Measurements from ENCODE around the gene ALCAM.
"Not testable (repeated sequence)": the region's sequence is repeated elsewhere in the genome, so short reads cannot be mapped to it uniquely, and the experiment has no call there.

ALCAM gene

DNA sequence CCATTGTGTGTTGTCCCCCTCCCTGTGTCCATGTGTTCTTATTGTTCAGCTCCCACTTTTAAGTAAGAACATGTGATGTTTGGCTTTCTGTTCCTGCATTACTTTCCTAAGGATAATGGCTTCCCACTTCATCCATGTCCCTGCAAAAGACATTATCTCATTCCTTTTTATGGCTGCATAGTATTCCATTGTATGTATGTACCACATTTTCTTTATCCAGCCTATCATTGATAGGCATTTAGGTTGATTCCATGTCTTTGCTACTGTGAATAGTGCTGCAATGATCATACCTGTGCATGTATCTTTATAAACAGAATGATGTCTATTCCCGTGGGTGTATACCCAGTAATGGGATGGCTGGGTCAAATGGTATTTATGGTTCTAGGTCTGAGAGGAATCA, 23.1 kb downstream of the ALCAM start:
- not testable (repeated sequence) for DNase-seq (ENCODE audit: low read depth)

DNA sequence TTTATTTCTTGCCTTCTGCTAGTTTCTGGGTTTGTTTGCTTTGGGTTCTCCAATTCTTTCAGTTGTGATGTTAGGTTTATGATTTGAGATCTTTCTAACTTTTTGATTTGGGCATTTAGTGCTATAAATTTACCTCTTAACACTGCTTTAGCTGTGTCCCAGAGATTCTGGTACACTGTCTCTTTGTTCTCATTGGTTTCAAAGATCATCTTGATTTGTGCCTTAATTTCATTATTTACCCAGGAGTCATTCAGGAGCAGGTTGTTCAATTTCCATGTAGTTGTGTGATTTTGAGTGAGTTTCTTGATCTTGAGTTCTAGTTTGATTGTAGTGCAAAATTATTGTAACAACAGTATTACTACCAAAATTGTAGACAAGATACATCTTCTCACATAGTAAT, 25.9 kb downstream of the ALCAM start:
- not testable (repeated sequence) for DNase-seq (ENCODE audit: low read depth)

DNA sequence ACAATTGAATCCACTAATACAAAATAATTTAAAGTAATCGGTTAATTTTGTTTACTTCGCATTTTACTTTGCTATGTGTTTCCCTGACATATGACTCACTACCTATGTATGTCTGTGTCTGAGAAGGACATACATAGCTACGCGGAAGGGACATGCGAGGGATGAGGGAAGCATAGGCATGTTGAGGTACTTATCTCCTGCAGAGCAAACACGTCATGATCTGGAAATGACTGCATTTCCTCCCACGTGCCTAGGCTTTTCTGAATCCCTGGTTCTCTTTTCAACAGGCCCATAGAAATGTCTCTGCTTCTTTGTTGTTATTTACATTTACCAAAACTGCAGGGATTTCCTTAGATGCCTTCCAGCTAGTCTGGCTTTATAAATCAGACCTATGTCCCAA, 27.5 kb downstream of the ALCAM start:
- no peak for DNase-seq (ENCODE audit: low read depth)

DNA sequence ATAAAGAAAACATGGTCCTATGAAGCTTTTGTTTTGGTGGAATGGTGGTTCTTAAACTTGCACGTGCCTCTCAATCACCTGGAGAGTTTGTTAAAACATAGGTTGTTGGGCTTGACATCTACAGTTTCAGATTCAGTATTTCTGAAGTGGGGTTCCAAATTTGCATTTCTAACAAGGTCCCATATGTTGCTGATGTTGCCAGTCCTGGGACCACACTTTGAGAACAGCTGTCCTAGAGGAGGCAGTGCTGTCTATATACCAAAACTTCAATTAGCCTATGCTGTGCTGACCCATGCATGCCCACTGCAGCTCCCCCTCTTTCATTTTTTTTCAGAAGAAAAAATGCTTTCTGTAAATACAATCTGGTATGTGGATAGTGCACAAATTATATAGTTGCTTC, 31.3 kb downstream of the ALCAM start:
- DNase-seq (ENCODE audit: low read depth), result no peak

DNA sequence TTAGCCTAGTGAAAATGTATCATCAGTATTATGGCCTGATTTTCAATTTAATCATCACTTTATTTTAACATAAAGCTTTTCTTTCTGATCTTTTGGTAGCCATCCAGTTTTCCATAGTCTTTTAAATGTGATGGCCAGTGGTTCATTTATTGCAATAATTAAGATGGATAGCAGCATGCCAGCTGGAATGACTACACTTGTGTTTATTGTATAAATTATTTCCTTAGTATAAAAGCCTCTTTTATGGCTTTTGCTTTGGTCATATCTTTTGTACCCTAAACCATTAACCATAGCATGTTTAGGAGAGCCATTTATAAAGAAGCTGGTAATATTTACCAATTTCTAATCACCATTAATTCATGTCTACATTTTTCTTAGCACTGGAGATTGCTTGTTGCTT, 31.7 kb downstream of the ALCAM start:
- DNase-seq (ENCODE audit: low read depth), result no peak

DNA sequence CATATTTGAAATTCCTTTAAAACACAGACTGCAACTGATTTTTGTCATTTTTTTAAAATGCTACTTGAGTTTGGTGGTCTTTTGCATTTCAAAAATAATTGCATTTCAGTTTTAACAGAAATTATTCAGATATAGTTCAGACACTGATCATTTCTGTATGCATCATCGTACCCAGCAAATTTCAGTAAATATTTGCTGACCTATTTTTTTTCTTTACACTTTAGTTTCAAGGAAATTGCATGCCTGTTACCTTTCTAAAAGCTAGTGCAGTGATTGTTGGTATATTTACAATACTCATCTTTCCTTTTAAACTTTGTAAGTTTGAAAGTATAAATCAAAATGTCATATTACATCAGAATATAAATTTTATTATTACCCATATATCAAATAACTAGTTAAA, 32.4 kb downstream of the ALCAM start:
- no peak for DNase-seq (ENCODE audit: low read depth)

DNA sequence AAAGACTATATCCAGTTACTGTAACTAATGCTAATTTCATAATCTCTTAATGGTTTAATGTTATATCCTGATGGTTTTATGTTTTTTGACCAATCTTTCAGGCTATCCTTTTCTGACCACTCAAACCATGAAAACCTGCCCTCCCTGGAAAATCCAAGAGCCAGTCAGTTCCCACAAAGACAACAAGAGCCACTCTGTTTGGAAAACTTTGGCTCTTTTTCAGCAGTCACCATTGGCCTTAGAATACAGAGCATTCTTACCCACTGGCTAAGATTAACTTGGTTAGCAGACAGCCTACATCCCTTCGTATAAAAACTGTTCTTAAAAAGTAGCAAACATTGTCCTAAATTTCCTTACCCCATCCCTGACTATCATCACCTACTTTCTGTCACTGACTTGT, 32.9 kb downstream of the ALCAM start:
- no peak for DNase-seq (ENCODE audit: low read depth)

DNA sequence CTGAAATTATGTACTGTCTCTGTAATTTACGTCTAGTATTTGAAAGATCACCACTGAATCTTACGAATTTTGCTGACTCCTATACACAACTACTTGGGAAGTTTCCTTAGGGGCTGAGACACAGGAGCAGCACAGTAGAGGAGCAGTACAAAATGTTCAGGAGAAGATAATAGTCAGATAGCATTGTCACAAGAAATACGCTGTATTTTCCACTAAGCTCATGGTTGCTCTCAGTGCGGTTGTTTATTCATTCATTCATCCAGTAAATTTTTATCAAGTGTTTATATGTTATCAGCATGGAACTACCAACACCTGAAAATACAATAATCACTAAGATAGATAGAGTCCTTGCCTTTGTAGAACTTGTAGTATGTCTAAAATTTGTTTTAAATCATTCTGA, 34.5 kb downstream of the ALCAM start:
- DNase-seq (ENCODE audit: low read depth), result no peak

DNA sequence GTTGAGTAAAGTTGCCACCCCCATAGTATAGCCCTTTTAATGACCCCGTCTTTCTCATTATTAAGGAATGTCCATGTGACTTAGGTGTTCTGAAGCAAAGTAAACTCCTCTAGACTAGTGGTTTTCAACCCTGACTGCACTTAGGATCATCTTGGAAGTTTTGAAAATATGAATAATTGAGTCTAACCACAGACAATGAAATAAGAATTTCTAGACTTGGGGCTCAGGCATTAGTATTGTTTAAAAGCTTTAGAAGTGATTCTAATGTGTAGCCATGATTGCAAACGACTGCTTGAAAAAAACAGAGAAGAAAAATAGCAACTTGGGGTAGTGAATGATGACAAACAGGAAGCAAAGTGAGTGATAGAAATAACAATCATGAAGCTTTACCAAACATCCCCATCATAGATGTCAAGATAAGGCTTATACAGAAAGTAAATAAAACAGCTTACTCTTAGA, 35.0 kb downstream of the ALCAM start:
- no peak for DNase-seq (ENCODE audit: low read depth)

DNA sequence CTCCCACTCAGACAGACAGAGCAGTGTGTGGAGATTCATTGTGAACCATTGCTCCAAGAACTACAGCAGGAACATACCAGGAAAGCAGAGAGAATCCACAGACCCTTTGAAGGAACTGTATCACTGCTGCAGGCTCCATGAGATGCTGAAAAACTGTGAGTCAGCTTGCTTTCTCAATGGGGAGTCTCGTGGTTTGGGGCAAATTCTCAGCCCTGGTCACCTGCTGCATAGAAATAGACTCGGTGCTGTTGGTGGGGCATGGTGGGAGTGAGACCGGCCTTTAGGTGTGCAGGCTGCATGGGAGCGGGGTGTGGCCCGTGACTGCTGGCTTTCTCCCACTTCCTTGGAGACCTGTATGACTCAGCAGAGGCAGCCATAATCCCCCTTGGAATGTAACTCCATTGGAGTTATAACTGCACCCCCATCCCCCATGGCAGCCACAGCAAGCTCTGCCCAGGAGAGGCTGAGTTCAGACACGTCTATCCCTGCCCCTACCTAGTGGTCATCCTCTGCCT, 35.6 kb downstream of the ALCAM start:
- DNase-seq (ENCODE audit: low read depth), result no peak

DNA sequence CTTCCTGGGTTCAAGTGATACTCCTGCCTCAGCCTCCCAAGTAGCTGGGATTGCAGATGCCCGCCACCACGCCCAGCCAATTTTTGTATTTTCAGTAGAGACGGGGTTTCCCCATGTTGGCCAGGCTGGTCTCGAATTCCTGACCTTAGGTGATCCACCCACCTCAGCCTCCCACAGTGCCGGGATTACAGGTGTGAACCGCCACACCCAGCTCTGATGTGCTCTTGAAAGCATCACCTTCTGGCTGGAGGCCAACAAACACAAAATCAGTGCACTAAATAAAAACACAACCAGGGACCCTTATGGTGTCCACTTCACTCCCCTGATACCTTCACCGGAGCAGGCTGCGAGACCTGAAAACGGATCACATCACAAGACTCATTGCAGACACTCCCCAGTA, 36.3 kb downstream of the ALCAM start:
- not testable (repeated sequence) for DNase-seq (ENCODE audit: low read depth)

DNA sequence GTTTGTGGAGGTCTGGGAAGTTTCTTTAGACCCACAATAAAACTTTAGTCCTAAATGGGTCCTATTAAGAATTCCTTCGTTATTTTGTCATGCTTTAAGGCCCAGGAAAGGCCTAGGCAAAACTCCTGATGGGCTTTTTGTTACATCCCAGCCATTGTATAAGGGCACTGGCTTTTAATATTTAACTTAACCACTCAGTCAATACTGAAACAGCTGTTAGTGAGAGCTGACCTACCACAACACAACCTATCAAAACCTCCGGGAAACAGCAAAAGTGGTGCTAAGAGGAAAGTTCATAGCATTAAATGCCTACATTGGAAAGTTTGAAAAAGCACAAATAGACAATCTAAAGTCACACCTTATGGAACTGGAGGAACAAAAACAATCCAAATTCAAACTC, 39.6 kb downstream of the ALCAM start:
- no peak for DNase-seq (ENCODE audit: low read depth)

DNA sequence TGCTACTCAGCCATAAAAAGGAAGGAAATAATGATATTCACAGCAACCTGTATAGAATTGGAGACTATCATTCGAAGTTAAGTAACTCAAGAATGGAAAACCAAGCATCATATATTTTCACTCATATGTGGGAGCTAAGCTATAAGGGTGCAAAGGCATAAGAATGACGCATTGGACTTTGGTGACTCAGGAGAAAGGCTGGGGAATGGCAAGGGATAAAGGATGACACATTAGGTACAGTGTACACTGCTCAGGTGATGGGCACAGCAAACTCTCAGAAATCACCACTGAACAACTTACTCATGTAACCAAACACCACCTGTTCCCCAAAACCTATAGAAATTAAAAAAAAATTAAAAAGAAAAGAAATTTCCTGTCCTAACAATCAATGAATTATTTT, 42.7 kb downstream of the ALCAM start:
- no peak for DNase-seq (ENCODE audit: low read depth)

DNA sequence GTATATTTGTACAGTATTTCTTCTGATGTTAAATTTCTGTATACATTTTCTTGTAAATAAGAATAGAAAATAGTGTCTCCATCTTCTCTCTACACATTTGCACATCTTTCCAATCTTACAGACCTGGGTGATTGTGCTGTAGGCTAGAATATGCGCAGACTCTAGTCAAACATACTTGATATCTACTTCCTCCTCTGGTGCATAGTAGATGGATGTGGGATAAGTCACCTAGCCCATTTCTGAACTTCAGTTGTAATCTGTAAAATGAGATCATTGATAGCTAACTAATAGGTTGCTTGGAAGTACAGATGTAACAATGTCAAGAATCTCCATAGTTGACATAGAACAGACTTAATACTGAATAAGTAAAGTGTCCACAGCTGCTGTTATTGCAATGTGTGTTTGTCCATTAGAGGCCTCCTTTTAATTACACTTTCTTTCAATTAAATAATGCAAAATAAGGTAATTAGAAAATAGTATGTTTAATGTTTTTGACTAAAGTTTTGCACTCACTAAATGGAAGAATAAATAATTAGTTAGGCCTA, 46.7 kb downstream of the ALCAM start:
- no peak for DNase-seq (ENCODE audit: low read depth)

DNA sequence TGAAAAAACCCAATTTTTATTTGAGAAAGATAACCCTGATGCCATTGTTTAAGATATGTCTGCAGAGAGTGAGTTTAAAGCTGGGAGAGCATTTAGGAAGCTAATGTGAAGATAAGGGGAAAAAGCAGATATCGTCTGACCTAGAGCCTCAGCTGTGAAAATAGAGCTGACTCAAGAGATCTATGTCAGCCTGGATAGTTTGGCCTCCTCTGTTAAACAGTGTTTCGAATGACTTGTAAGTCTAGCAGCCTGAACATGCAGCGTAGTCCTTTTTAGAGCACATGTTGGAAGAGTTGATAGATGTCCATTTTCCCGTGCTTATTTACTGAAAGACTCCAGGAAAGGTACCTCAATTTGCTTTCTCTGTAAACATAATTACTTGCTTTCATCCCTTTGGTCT, 48.1 kb downstream of the ALCAM start:
- DNase-seq (ENCODE audit: low read depth), result no peak

DNA sequence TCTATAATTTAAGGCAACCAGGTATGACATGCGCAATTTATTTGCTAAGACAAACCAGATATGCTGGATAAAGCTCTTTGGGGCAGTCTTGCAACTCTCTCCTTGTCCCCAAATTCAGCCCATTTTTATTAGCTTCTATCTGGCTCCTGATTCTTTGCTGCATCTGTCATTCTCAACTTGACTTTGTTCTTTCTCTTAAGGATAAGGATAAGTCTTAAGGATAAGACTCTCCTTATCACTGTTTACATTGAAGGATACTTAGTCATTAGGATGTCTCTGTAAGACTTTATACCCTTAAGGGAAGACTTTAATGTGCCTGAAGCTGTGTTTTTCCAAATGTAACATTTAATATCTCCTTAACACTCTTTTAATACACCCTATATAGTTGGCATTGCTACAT, 49.2 kb downstream of the ALCAM start:
- no peak for DNase-seq (ENCODE audit: low read depth)

DNA sequence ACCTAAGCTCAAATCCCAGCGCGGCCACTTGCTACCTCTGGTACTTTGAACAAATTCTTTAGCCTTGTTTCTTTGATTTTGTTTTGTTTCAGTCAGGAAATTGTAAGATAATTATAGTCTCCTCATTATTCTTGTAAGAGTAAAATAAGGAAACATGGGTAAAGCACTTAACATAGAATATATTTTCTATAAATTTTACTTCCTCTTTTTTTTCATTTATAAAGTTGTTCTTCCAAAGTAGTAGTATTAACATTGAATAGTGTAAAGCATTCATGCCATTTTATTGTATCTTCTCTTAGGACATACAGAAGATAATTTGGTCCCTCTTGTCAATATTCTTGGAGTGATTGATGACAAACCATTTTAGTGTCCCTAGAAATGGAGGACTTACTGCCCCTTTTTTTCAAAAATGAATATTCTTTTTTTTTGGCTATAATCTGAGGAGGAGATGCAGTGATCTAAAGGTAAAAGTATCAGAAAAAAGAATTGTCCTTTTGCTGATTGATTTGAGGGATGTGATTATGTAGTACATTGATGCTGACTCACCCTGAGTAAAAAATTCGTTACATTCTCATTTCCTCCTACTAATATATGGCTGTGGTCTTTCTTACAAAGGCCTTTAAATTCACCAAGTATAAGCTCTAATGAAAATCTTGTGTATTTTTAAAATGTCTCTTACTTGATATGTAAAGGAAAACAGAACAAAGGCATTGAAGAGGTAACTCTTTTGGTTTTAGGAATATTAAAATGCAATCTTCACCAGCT, 51.0 kb downstream of the ALCAM start:
- DNase-seq (ENCODE audit: low read depth), result no peak

DNA sequence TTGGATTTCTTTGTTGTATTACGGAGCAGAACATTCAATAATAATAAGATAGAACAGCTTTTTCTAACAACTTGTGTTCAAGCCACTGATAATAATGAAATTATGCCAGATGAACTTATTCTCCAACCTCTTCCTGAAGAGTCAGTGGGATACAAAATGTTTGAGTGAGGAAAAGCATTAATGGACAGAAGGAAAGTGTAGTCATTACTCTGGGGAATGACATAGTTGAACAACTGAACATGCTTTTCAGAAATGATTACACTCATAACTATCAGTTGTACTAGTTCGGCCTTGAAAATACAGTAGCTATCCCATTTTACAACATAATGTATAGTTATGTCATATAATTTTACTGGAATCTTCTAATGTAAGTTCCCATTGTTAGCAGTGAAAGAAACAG, 55.9 kb downstream of the ALCAM start:
- no peak for DNase-seq (ENCODE audit: low read depth)

DNA sequence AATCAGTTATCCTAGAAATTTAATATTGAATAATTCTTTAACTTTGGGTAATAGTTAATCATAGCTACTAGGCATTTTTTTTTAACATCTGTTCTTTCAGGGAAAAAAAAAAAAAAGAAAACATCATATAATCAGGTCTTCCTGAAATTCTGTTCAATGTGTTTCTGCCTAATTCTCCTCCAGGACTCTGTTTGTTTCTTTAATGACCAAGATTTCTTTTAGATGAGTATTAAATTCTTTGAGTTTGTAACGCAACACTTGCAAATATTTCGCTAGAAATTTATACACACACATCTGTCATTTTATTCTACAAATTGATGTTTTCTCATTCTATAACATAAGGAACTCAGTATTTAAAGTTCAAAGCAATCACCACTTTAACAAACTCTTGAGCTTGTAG, 56.7 kb downstream of the ALCAM start:
- no peak for DNase-seq (ENCODE audit: low read depth)

DNA sequence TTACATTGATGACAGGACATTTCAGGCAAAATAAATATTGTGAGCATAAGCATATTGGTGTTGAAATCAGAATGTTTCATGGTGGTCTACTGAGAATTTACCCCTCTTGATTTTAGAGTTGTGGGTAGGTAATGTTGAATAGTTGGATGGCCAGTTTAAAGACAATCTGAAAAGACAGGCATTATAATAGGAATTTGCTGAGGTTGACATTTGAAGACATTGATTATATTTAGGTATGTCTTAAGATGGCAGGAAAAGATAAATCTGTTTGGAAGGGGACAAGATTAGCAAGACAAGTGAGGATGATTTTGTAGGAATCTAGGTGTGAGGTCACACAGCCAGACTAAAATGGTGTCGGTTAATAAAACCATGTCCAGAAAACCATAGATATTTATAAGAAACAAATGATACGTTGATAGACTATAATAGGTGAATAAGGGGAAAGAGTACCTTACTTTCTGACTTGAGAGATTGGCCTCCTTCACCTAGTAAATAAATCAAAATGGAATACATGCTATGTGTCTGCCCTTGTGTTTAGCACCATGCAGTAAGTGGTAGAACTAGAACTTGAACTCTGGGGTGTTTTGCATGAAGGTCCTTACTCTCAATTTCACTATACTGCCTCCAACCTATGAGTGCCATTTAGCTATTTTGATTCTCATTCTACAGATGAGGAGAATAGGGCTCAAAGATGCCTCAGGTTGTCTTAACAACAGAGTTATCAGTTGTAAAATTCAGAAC, 57.9 kb downstream of the ALCAM start:
- no peak for DNase-seq (ENCODE audit: low read depth)

DNA sequence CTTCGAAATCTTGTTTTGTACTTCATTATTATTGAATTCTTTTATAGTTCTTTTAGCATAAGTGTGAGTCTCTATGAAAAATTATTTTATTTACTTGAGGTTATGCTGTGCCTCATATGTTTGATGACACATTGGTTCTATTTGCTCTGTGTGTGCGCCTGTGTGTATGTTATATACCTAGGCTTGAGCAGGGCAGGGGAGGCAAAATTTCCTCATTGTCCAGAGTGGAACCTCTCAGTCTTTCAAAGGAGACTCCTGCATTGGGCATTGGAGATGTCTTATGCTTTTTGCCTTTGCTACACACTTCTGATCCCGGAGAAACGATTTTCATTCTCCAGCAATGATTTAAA, 58.4 kb downstream of the ALCAM start:
- no peak for DNase-seq (ENCODE audit: low read depth)

DNA sequence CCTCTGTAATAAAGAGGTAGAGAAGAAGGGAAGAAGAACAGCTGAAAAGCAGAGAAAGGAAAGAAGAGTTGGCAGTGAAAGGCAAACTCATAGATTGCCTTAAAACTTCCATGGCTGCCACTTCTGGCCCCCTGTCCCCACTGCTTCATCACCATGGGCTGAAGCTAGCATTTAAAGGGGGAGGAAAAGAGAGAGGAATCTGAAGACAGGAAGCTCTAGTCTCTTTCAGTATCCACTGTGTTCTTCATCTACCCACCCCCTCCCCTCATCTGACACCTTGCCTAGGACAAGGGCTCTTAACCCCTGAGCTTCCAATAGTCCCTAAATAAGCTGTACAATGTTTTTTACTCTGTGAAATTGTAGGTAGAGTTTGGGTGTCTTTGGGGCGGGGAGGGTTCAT, 60.6 kb downstream of the ALCAM start:
- no peak for DNase-seq (ENCODE audit: low read depth)

DNA sequence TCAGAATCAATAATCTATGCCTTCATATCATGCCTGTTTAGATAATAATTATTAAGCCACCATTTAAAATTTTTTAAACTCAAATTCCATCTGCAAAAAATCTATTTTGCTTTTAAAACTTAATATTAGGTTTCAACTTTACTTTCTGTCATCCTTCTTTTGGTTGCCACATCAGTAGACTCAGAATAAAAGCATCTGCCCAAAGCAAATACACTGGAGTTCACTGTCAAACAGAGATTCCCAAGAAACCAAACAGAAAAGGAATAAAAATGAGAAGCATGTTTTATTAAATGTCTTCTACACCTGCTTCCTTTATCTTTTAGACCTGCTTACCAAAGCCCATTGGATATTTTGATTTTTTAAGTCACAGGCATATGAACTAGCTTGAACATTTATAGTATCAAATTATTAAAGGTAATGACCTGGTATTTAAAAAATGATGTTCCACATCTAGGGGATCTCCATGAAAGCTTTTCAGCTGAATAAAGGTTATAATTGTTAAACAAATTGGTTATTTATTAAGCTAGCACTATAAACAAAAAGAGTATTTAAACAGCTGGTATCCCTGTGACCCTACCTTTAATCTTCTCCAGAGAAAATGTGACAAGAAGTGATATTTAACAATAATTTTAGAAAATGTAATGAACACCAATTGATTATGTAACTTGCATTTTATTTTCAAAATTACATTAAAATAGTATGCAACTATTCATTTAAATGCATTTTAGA, 62.5 kb downstream of the ALCAM start:
- DNase-seq (ENCODE audit: low read depth), result no peak

All from activated T-helper 9 cell treated with anti-CD3 and anti-CD28 coated beads, Interleukin-2, amount 50 U/mL, for 16 hours (primary cell).